Measurements from ENCODE around the gene ERP27. TPM values are rescaled to one million over a fixed set of nuclear protein-coding genes. Genes with fewer than 3 reads are reported as not detected.

Gene ERP27
- total RNA-seq, 1 donor from 2014 or later = 58.1 TPM

DNA sequence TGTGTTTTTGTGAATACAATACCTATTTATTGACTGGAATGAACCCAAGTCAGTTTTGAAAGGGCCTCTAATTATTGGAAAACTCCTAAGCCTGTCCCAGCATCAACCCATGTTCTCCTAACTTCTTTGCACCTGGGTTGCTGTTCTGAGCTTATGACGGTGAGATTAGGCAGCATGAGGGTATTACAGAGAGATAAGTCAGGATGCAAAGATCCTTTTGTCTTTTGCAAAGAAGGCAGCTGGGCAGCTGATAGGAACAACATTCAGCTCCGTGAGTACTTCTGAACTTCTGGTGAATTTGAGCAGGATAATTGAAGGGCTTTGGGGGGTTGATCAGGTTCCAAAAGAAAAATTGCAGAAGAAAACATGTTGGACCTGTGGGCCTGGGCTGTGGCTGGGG is 34.5 kb upstream of the ERP27 start, which contains the start of gene PDE6H:
PDE6H (plus strand) TSS at position 227 of the 400 bp plus-strand sequence. CDS start 4,971 bp downstream, outside the sequence.
- no peak within 1 kb of the TSS for H3K27ac Mint-ChIP-seq
- peaks cover 17% of the 10 kb centered on the region for H3K9me3 Mint-ChIP-seq
- TF ChIP-seq CTCF (IDR thresholded peaks at IDR 0.05; ENCODE audit: unreplicated experiment) = no peak
- H3K27me3 Mint-ChIP-seq (ENCODE audit: low read depth) = no peaks in the 10 kb centered on the region
- no peak for DNase-seq (ENCODE audit: low spot score in 2 of 2, unreplicated experiment in 2 of 2)
- no peak within 1 kb of the TSS for H3K4me3 Mint-ChIP-seq
- H3K36me3 Mint-ChIP-seq = peaks cover 4% of the 10 kb centered on the region
- peaks cover 6% of the 10 kb centered on the region for H3K4me1 Mint-ChIP-seq

DNA sequence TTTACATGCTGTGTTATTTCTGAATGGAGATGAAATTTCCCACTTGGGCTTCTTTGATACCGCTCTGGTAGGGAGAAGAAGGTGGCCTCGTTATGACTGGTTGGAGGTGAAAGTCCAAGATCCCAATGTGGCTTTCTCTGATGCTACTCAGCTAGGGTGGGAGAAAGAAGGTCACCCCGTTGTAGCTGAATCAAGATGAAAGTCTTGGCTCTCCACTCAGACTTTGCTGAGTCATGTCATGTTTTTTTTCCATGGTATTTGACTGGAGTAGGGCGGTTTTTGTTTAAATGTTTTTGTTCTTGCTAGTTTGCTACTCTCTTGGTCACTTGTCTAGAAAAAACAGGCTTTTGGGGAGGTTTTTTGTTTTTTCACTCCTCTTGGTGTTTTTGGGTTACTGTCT is 32.1 kb upstream of the ERP27 start:
- Mint-ChIP-seq H3K36me3 (peaks cover 4% of the 10 kb centered on the region), H3K27ac (no peak overlapping the region), H3K9me3 (peaks cover 17% of the 10 kb centered on the region), H3K27me3 (ENCODE audit: low read depth) (no peaks in the 10 kb centered on the region), H3K4me1 (peaks cover 3% of the 10 kb centered on the region), H3K4me3 (no peak overlapping the region)
- TF ChIP-seq CTCF (IDR thresholded peaks at IDR 0.05; ENCODE audit: unreplicated experiment) = no peak
- no peak for DNase-seq (ENCODE audit: low spot score in 2 of 2, unreplicated experiment in 2 of 2)

- DNase-seq (ENCODE audit: low spot score in 2 of 2, unreplicated experiment in 2 of 2) = no peak
- Mint-ChIP-seq H3K4me3 (no peak overlapping the region), H3K9me3 (peaks cover 17% of the 10 kb centered on the region), H3K4me1 (no peaks in the 10 kb centered on the region), H3K36me3 (peaks cover 4% of the 10 kb centered on the region), H3K27ac (no peak overlapping the region), H3K27me3 (ENCODE audit: low read depth) (no peaks in the 10 kb centered on the region)
- no peak for TF ChIP-seq CTCF (IDR thresholded peaks at IDR 0.05; ENCODE audit: unreplicated experiment)
Measured at GRCh38 chr12:14968478-14968877, 30.1 kb upstream of the ERP27 start.

DNA sequence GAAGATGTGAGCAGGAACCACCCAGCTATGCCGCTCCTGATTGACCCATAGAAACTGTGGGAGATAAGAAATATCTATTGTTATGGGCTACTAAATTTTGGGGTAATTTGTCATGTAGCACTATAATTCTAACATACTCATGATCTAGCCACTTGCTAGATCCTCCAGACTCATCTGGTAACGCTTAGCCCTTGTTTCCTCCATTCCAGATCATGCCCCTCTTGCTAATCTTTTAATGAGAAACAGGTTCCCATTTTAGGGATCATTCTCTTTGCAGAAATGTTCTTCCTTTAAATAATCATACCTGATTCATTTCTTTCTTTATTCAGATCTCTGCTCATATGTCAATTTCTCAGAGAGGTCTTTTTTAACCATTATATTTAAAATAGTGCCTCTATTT is 26.9 kb upstream of the ERP27 start:
- Mint-ChIP-seq H3K36me3 (peaks cover 4% of the 10 kb centered on the region), H3K27me3 (ENCODE audit: low read depth) (no peaks in the 10 kb centered on the region), H3K4me3 (no peak overlapping the region), H3K27ac (no peak overlapping the region), H3K4me1 (peaks cover 12% of the 10 kb centered on the region), H3K9me3 (peaks cover 8% of the 10 kb centered on the region)
- no peak for DNase-seq (ENCODE audit: low spot score in 2 of 2, unreplicated experiment in 2 of 2)
- TF ChIP-seq CTCF (IDR thresholded peaks at IDR 0.05; ENCODE audit: unreplicated experiment) = no peak

DNA sequence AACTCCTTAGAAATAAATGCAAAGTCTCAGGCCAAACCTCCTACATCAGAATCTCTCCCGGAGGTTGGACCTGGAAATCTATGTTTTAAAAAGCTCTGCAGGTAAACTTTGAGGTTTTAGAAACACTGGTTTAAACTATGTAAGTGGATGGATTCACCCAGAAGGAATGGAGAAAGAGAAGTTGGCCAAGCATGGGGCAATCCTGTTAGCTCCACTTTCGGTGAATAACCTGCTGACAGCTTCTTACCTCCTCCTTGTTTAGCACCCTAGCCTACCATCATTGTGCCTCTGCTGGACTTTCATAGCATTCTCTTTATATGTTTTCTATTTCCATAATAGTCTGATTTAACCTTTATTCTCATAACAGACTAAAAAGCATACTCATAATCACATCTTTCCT is 26.1 kb upstream of the ERP27 start:
- no peak overlapping the region for H3K4me3 Mint-ChIP-seq
- H3K27ac Mint-ChIP-seq = no peak overlapping the region
- H3K27me3 Mint-ChIP-seq (ENCODE audit: low read depth) = no peaks in the 10 kb centered on the region
- H3K36me3 Mint-ChIP-seq = no peaks in the 10 kb centered on the region
- peaks cover 3% of the 10 kb centered on the region for H3K9me3 Mint-ChIP-seq
- TF ChIP-seq CTCF (IDR thresholded peaks at IDR 0.05; ENCODE audit: unreplicated experiment) = no peak
- no peak for DNase-seq (ENCODE audit: low spot score in 2 of 2, unreplicated experiment in 2 of 2)
- H3K4me1 Mint-ChIP-seq = peaks cover 15% of the 10 kb centered on the region

- TF ChIP-seq CTCF (IDR thresholded peaks at IDR 0.05; ENCODE audit: unreplicated experiment) = no peak
- DNase-seq (ENCODE audit: low spot score in 2 of 2, unreplicated experiment in 2 of 2) = no peak
- no peaks in the 10 kb centered on the region for H3K36me3 Mint-ChIP-seq
- peaks cover 22% of the 10 kb centered on the region for H3K4me1 Mint-ChIP-seq
- H3K27ac Mint-ChIP-seq = no peak overlapping the region
- no peak overlapping the region for H3K4me3 Mint-ChIP-seq
- no peaks in the 10 kb centered on the region for H3K9me3 Mint-ChIP-seq
- no peaks in the 10 kb centered on the region for H3K27me3 Mint-ChIP-seq (ENCODE audit: low read depth)
Measured at GRCh38 chr12:14963520-14963919, 25.2 kb upstream of the ERP27 start.

All from mesothelial cell of epicardium (in vitro differentiated cells).